ENCODE results near the gene MCUB. TPM values are rescaled to one million over a fixed set of nuclear protein-coding genes. Genes with fewer than 3 reads are reported as not detected.
"Not testable (repeated sequence)": the region's sequence is repeated elsewhere in the genome, so short reads cannot be mapped to it uniquely, and the experiment has no call there.

Gene MCUB
- total RNA-seq, 2 experiments from 2014 or later = 58.2 to 80.1 TPM

GRCh38 chr4:109678472-109678871 is 118.4 kb downstream of the MCUB start:
- H3K27me3 Mint-ChIP-seq; H3K9me3 Mint-ChIP-seq (ENCODE audit: low read depth); intact Hi-C loops (cut with DNase I, micrococcal nuclease); POLR2A ChIA-PET; CTCF ChIA-PET; H3K27ac Mint-ChIP-seq; DNase-seq; ATAC-seq; H3K4me3 Mint-ChIP-seq: not testable (repeated sequence)
- Mint-ChIP-seq H3K36me3 (ENCODE audit: low read depth) (peaks cover 26% of the 10 kb centered on the region), H3K4me1 (peaks cover 20% of the 10 kb centered on the region)

DNA sequence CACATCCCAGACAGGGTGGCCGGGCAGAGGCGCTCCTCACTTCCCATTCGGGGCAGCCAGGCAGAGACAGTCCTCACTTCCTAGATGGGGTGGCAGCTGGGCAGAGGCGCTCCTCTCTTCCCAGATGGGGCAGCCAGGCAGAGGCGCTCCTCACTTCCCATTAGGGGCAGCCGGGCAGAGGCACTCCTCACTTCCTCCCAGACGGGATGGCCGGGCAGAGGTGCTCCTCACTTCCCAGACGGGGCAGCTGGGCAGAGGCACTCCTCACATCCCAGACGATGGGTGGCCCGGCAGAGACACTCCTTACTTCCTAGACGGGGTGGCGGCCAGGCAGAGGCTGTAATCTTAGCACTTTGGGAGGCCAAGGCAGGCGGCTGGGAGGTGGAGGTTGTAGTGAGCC is 118.9 kb downstream of the MCUB start:
- CTCF ChIA-PET; H3K27ac Mint-ChIP-seq; POLR2A ChIA-PET; H3K27me3 Mint-ChIP-seq; H3K9me3 Mint-ChIP-seq (ENCODE audit: low read depth); intact Hi-C loops (cut with DNase I, micrococcal nuclease); H3K4me3 Mint-ChIP-seq; DNase-seq; ATAC-seq: not testable (repeated sequence)
- Mint-ChIP-seq H3K36me3 (ENCODE audit: low read depth) (peaks cover 24% of the 10 kb centered on the region), H3K4me1 (peaks cover 24% of the 10 kb centered on the region)

- Mint-ChIP-seq H3K27me3 (no peaks in the 10 kb centered on the region), H3K27ac (no peak overlapping the region), H3K9me3 (ENCODE audit: low read depth) (no peaks in the 10 kb centered on the region), H3K4me1 (peaks cover 22% of the 10 kb centered on the region), H3K4me3 (no peak overlapping the region), H3K36me3 (ENCODE audit: low read depth) (peaks cover 41% of the 10 kb centered on the region)
- CTCF ChIA-PET = interaction anchor here (1.8 kb wide), 1 partner anchor 9 kb away, joined by 6 read pairs; no protein-coding TSS in a partner anchor
- DNase-seq (no peak), ATAC-seq (no peak)
- POLR2A ChIA-PET = no interaction called here
- intact Hi-C loops (cut with DNase I, micrococcal nuclease) = no loop called here
These were observed 122.8 kb downstream of the MCUB start for GRCh38 chr4:109682875-109683274.

- POLR2A ChIA-PET = no interaction called here
- intact Hi-C loops (cut with DNase I, micrococcal nuclease) = no loop called here
- Mint-ChIP-seq H3K27ac (peak overlapping the region; percentile 65), H3K4me1 (peaks cover 22% of the 10 kb centered on the region), H3K9me3 (ENCODE audit: low read depth) (no peaks in the 10 kb centered on the region), H3K4me3 (no peak overlapping the region), H3K36me3 (ENCODE audit: low read depth) (peaks cover 39% of the 10 kb centered on the region), H3K27me3 (no peaks in the 10 kb centered on the region)
- ATAC-seq (no peak), DNase-seq (no peak)
- CTCF ChIA-PET = interaction anchor here (1.8 kb wide), 1 partner anchor 10 kb away, joined by 6 read pairs; no protein-coding TSS in a partner anchor
These were observed 123.7 kb downstream of the MCUB start for GRCh38 chr4:109683621-109684253.

- H3K4me3 Mint-ChIP-seq = no peak overlapping the region
- DNase-seq = no peak
- peak overlapping the region; percentile 32 for H3K27ac Mint-ChIP-seq
- ChIA-PET POLR2A (no interaction called here), CTCF (interaction anchor here (0.7 to 1.1 kb wide), 2 partner anchors 17 to 20 kb away, joined by 3 read pairs; no protein-coding TSS in a partner anchor)
- peaks cover 22% of the 10 kb centered on the region for H3K4me1 Mint-ChIP-seq
- no peaks in the 10 kb centered on the region for H3K9me3 Mint-ChIP-seq (ENCODE audit: low read depth)
- ATAC-seq = no peak
- no peaks in the 10 kb centered on the region for H3K27me3 Mint-ChIP-seq
- peaks cover 41% of the 10 kb centered on the region for H3K36me3 Mint-ChIP-seq (ENCODE audit: low read depth)
- intact Hi-C loops (cut with DNase I, micrococcal nuclease) = no loop called here
These were observed 124.7 kb downstream of the MCUB start for GRCh38 chr4:109684727-109685126.

- ATAC-seq (peak; percentile 54), DNase-seq (no peak)
- Mint-ChIP-seq H3K36me3 (ENCODE audit: low read depth) (peaks cover 53% of the 10 kb centered on the region), H3K4me3 (no peak overlapping the region), H3K27ac (peak overlapping the region; percentile 65), H3K4me1 (peaks cover 28% of the 10 kb centered on the region), H3K27me3 (no peaks in the 10 kb centered on the region), H3K9me3 (ENCODE audit: low read depth) (peaks cover 2% of the 10 kb centered on the region)
- CTCF ChIA-PET = interaction anchor here (0.6 to 1.0 kb wide), 3 partner anchors 10 to 42 kb away, joined by 3 to 4 read pairs (median 3); no protein-coding TSS in a partner anchor
- POLR2A ChIA-PET = no interaction called here
- intact Hi-C loops (cut with DNase I, micrococcal nuclease) = loop anchor here in 1 of 2 experiments (1.0 kb wide), 1 partner anchor 43 kb away; no protein-coding TSS in a partner anchor
These were observed 130.8 kb downstream of the MCUB start for GRCh38 chr4:109690690-109691410.

DNA sequence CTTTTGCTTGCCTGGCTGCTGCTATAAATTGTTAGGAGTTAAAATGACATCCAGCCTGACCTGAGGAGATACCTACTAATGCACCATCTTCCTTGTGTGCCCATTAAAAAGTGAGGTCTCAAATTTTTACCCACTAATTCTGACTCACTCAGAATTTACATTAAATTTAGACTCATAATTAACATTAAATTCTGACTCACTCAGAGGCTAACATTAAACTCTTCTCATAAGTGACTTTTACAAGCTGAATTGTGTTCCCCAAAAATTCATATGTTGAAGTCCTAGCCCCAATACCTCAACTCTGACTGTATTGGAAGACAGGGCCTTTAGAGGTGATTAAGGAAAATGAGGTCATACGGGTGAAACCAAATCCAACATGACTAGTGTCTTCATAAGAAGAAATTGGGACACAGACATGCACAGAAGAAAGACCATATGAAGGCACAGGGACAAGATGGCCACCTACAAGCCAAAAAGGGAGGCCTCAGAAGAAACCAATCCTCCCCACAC is 131.4 kb downstream of the MCUB start:
- ATAC-seq (peak; percentile 72), DNase-seq (no peak)
- H3K4me1 Mint-ChIP-seq = peaks cover 28% of the 10 kb centered on the region
- no peak overlapping the region for H3K4me3 Mint-ChIP-seq
- peaks cover 49% of the 10 kb centered on the region for H3K36me3 Mint-ChIP-seq (ENCODE audit: low read depth)
- ChIA-PET CTCF (interaction anchor here (1.0 kb wide), 1 partner anchor 43 kb away, joined by 3 read pairs; no protein-coding TSS in a partner anchor), POLR2A (no interaction called here)
- intact Hi-C loops (cut with DNase I, micrococcal nuclease) = loop anchor here in 1 of 2 experiments (1.0 kb wide), 1 partner anchor 43 kb away; no protein-coding TSS in a partner anchor
- peaks cover 2% of the 10 kb centered on the region for H3K9me3 Mint-ChIP-seq (ENCODE audit: low read depth)
- peak overlapping the region; percentile 65 for H3K27ac Mint-ChIP-seq
- H3K27me3 Mint-ChIP-seq = no peaks in the 10 kb centered on the region

- H3K9me3 Mint-ChIP-seq (ENCODE audit: low read depth) = no peaks in the 10 kb centered on the region
- H3K4me3 Mint-ChIP-seq = no peak overlapping the region
- no peak overlapping the region for H3K27ac Mint-ChIP-seq
- H3K27me3 Mint-ChIP-seq = no peaks in the 10 kb centered on the region
- intact Hi-C loops (cut with DNase I, micrococcal nuclease) = no loop called here
- CTCF ChIA-PET = no interaction called here
- DNase-seq (no peak), ATAC-seq (no peak)
- H3K36me3 Mint-ChIP-seq (ENCODE audit: low read depth) = peaks cover 17% of the 10 kb centered on the region
- peaks cover 34% of the 10 kb centered on the region for H3K4me1 Mint-ChIP-seq
- POLR2A ChIA-PET = no interaction called here
These were observed 138.6 kb downstream of the MCUB start for GRCh38 chr4:109698656-109699055.

DNA sequence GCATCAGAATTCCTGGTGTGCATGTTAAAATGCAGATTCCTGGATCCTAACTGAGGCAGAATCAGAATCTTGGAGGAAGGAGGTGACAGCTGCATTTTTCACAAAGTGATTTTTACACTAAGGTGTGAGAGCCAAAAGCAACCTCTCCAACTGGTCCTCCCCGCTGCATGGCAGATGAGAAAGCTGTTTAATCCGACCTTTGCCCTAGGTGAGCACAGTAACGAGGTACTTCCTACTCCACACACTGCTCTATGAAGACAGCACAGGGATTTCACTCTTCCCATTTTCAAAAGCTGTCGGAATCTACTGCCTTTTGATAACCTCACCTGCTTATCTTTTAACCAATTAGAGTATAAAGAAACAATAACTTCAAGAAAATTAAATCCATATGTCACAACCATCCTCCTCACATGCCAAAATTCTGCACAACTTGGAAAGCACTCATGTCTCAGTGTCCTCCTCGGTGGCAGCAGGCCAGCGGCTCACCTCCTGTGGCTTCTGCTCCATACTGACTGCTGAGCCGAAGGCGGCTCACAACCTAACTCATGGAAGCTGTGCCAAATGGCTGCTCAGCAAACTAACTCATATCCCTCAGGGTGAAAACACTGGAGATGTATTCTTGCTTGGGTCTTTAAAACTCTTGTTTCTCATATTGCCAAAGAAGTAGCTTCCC is 139.6 kb downstream of the MCUB start:
- Mint-ChIP-seq H3K27ac (no peak overlapping the region), H3K36me3 (ENCODE audit: low read depth) (peaks cover 11% of the 10 kb centered on the region), H3K4me3 (no peak overlapping the region), H3K27me3 (no peaks in the 10 kb centered on the region), H3K9me3 (ENCODE audit: low read depth) (no peaks in the 10 kb centered on the region), H3K4me1 (peaks cover 40% of the 10 kb centered on the region)
- no peak for ATAC-seq
- intact Hi-C loops (cut with DNase I, micrococcal nuclease) = loop anchor here (5.0 to 10.0 kb wide), 4 partner anchors 135 to 278 kb away; partner anchors contain the start of genes MCUB (in 1 of the 2) and SEC24B (in 1 of the 2)
- CTCF ChIA-PET = interaction anchor here (0.6 to 1.7 kb wide), 6 partner anchors 19 to 260 kb away, joined by 3 to 5 read pairs (median 4); no protein-coding TSS in a partner anchor
- DNase-seq = no peak
- POLR2A ChIA-PET = no interaction called here

DNA sequence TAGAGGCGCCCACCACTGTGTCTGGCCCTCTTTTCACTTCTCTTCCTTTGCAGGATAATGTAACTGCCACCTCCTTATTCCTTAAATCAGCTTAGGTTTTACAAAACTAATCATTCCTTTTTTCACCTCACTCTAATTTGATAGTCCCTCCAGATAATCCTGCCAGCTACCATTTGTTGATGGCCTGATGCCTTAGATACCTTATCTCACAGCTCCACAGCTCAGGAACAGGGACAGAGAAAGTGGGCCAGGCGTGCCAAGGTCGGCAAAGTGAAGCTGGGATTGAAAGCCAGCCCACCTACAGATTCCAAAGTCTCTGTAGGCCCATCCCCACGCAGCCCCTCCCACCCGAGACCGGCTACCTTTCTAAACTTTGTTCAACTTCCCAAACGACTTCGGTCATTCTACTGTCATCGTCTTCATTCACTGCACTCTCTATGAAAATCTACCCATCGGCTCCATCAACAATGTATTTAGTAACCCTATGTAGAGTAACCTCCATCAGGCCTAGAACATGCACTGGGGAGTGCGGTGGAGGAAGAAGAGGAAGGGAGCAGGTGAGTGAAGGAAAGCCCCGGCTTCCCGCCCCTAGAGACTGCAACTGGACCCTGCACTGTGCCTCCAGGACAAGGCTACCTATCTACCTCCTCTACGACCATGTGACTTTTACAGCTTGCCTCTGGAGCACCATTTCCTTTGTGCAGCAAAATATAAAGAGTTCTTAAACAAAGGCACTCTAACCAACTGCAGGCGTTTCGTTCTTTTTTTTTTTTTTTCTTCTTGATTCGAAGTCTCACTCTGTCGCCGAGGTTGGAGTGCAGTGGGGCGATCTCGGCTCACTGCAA is 141.7 kb downstream of the MCUB start:
- Mint-ChIP-seq H3K4me3 (peak overlapping the region; percentile 89), H3K36me3 (ENCODE audit: low read depth) (peaks cover 9% of the 10 kb centered on the region), H3K9me3 (ENCODE audit: low read depth) (no peaks in the 10 kb centered on the region), H3K27me3 (no peaks in the 10 kb centered on the region), H3K4me1 (peaks cover 40% of the 10 kb centered on the region), H3K27ac (peak overlapping the region; percentile 78)
- CTCF ChIA-PET = interaction anchor here (0.7 to 1.6 kb wide), 6 partner anchors 12 to 422 kb away, joined by 3 to 9 read pairs (median 4); no protein-coding TSS in a partner anchor
- intact Hi-C loops (cut with DNase I, micrococcal nuclease) = loop anchor here (2.0 to 10.0 kb wide), 7 partner anchors 27 to 276 kb away; partner anchors contain the start of genes MCUB (in 1 of the 2) and SEC24B (in 1 of the 2)
- ATAC-seq (peak; percentile 13), DNase-seq (peak; percentile 21)
- POLR2A ChIA-PET = interaction anchor here (1.7 kb wide), 1 partner anchor 28 kb away, joined by 7 read pairs; the partner anchor contains the start of gene PLA2G12A
